HG02588 (cell line): ENCODE results near the gene CREB3L1.
"Not testable (repeated sequence)": the region's sequence is repeated elsewhere in the genome, so short reads cannot be mapped to it uniquely, and the experiment has no call there.

Experiments used
- ATAC-seq: cut with Tn5 transposase; IDR thresholded peaks from one replicate; pipeline ENCODE4 v1.9.1; 2021; ENCODE audit warnings: mild to moderate bottlenecking, moderate library complexity; ENCODE audit not compliant: unreplicated experiment

Gene CREB3L1

GRCh38 chr11:46248289-46249102 is 29.0 kb upstream of the CREB3L1 start:
- no peak for ATAC-seq

GRCh38 chr11:46249103-46249937 is 28.1 kb upstream of the CREB3L1 start:
- no peak for ATAC-seq

- no peak for ATAC-seq
These were observed 27.3 kb upstream of the CREB3L1 start for GRCh38 chr11:46249938-46250744.

GRCh38 chr11:46250745-46251052 is 26.8 kb upstream of the CREB3L1 start:
- no peak for ATAC-seq

GRCh38 chr11:46251954-46252353 is 25.5 kb upstream of the CREB3L1 start:
- ATAC-seq, result no peak

- no peak for ATAC-seq
These were observed 25.0 kb upstream of the CREB3L1 start for GRCh38 chr11:46252373-46252914.

GRCh38 chr11:46253258-46254132 is 24.0 kb upstream of the CREB3L1 start:
- ATAC-seq, result no peak

- no peak for ATAC-seq
These were observed 23.4 kb upstream of the CREB3L1 start for GRCh38 chr11:46254133-46254491.

- ATAC-seq, result no peak
These were observed 20.9 kb upstream of the CREB3L1 start for GRCh38 chr11:46256540-46257001.

- not testable (repeated sequence) for ATAC-seq
These were observed 18.1 kb upstream of the CREB3L1 start for GRCh38 chr11:46259347-46259746.

GRCh38 chr11:46259971-46260560 is 17.4 kb upstream of the CREB3L1 start:
- ATAC-seq, result no peak

- no peak for ATAC-seq
These were observed 14.3 kb upstream of the CREB3L1 start for GRCh38 chr11:46263120-46263519.

GRCh38 chr11:46264030-46264429 is 13.4 kb upstream of the CREB3L1 start:
- no peak for ATAC-seq

- ATAC-seq, result no peak
These were observed 12.5 kb upstream of the CREB3L1 start for GRCh38 chr11:46264976-46265375.

- no peak for ATAC-seq
These were observed 11.7 kb upstream of the CREB3L1 start for GRCh38 chr11:46265764-46266163.

GRCh38 chr11:46267930-46268329 is 9.5 kb upstream of the CREB3L1 start:
- no peak for ATAC-seq

- ATAC-seq, result peak; percentile 50
These were observed 6.8 kb upstream of the CREB3L1 start for GRCh38 chr11:46270684-46271083.

- ATAC-seq, result no peak
These were observed 6.1 kb upstream of the CREB3L1 start for GRCh38 chr11:46271407-46271806.

- no peak for ATAC-seq
These were observed 5.3 kb upstream of the CREB3L1 start for GRCh38 chr11:46271875-46272815.
